Small intestine (tissue), 16 donors: Measurements from ENCODE around the gene CZIB. TPM values are rescaled to one million over a fixed set of nuclear protein-coding genes. Genes with fewer than 3 reads are reported as not detected.

Experiments
- DNase-seq, 2 donors: peaks; one replicate each; pipeline versions ENCODE4 v3.0.0 to v3.0.0-alpha.2; 2013
- FAIRE-seq: peaks from 2 replicates; lab custom pipeline; 2012; peaks lifted over from hg19 to GRCh38; lab: Jason Lieb, UNC
- H3K27ac ChIP-seq, 3 donors: one replicate each; pipeline ENCODE4 v1.5.1; 2013; ENCODE audit warnings: low read length in 2 of 3, mild to moderate bottlenecking in 2 of 3, control low read depth in 1 of 3, inconsistent platforms in 1 of 3, low read depth in 1 of 3, moderate library complexity in 1 of 3
- H3K27me3 ChIP-seq, 3 donors: one replicate each; pipeline ENCODE4 v1.6.1; 2013; ENCODE audit warnings: low read length in 3 of 3, inconsistent platforms in 1 of 3; ENCODE audit not compliant: control insufficient read depth in 3 of 3, insufficient read depth in 3 of 3
- H3K36me3 ChIP-seq, 3 donors: one replicate each; pipeline ENCODE4 v1.6.1; 2013; ENCODE audit warnings: low read length in 3 of 3, inconsistent platforms in 1 of 3, low read depth in 1 of 3, mild to moderate bottlenecking in 1 of 3, moderate library complexity in 1 of 3; ENCODE audit not compliant: control insufficient read depth in 3 of 3, insufficient read depth in 2 of 3
- H3K4me1 ChIP-seq, 3 donors: one replicate each; pipeline ENCODE4 v1.6.1; 2013; ENCODE audit warnings: low read length in 2 of 3, inconsistent platforms in 1 of 3, low read depth in 1 of 3, mild to moderate bottlenecking in 1 of 3, moderate library complexity in 1 of 3; ENCODE audit not compliant: control insufficient read depth in 3 of 3, insufficient read depth in 2 of 3
- H3K4me3 ChIP-seq, 3 donors: one replicate each; pipeline ENCODE4 v1.5.1; 2013; ENCODE audit warnings: low read length in 3 of 3, control low read depth in 1 of 3, inconsistent platforms in 1 of 3, low read depth in 1 of 3, mild to moderate bottlenecking in 1 of 3, moderate library complexity in 1 of 3
- H3K9me3 ChIP-seq, 2 donors: one replicate each; pipeline ENCODE4 v1.6.1; 2013; ENCODE audit warnings: low read depth in 1 of 2, low read length in 1 of 2; ENCODE audit not compliant: control insufficient read depth in 2 of 2, insufficient read depth in 1 of 2
- WGBS, 3 donors: extraction: QIAGEN DNeasy Blood & Tissue Kit; methylation state at CpG; one replicate each; pipeline ENCODE4 v1.1.7; 2013; 5-methylcytosine and 5-hydroxymethylcytosine counted together
- long read RNA-seq, 10 donors: transcript quantifications; one replicate each; lab custom pipeline, GENCODE V29; 2026
- polyA plus RNA-seq, 4 donors: library from polyadenylated mRNA; stranded (reverse) in 3 of 4; unstranded in 1 of 4; fragments of 200-250 nt in 3 of 4; fragments of 120-200 nt in 1 of 4; gene quantifications; one replicate each; pipeline versions ENCODE4 v1.2.1 to v1.2.3, GENCODE V29; 2013
- donor health status: healthy with polysubstance abuse.
- donor health status: control.
- donor health status: control.
- donor health status: Bipolar disorder and iron deficiency.
- donor health status: healthy.

Gene CZIB
- polyA plus RNA-seq: 10 to 100 TPM; 40.0 to 59.2 (median 49.6) TPM
- long read RNA-seq, donor 1: 0 reads
- long read RNA-seq, donor 2, transcript C1orf123-201 (8 exons, 1,085 nt): major isoform, 5 of 7 reads
- long read RNA-seq, donor 2, partial matches to known transcripts: 0 of 7 reads
- long read RNA-seq, donor 2, other reads (novel, unspliced or antisense): 0 of 7 reads
- long read RNA-seq, donor 3, transcript C1orf123-207 (1 exons, 490 nt): minor isoform, 5 of 17 reads
- long read RNA-seq, donor 3, transcript C1orf123-201 (8 exons, 1,085 nt): major isoform, 8 of 17 reads
- long read RNA-seq, donor 3, partial matches to known transcripts: 0 of 17 reads
- long read RNA-seq, donor 3, other reads (novel, unspliced or antisense): 0 of 17 reads
- long read RNA-seq, donor 4, partial matches to known transcripts: 0 of 2 reads
- long read RNA-seq, donor 4, other reads (novel, unspliced or antisense): 0 of 2 reads
- long read RNA-seq, donor 5, partial matches to known transcripts: 0 of 7 reads
- long read RNA-seq, donor 5, other reads (novel, unspliced or antisense): 0 of 7 reads
- long read RNA-seq, donor 6, transcript C1orf123-201 (8 exons, 1,085 nt): major isoform, 6 of 12 reads
- long read RNA-seq, donor 6, partial matches to known transcripts: 0 of 12 reads
- long read RNA-seq, donor 6, other reads (novel, unspliced or antisense): 0 of 12 reads
- long read RNA-seq, donor 7: 0 reads
- long read RNA-seq, donor 8, partial matches to known transcripts: 0 of 3 reads
- long read RNA-seq, donor 8, other reads (novel, unspliced or antisense): 0 of 3 reads
- long read RNA-seq, donor 9, partial matches to known transcripts: 0 of 2 reads
- long read RNA-seq, donor 9, other reads (novel, unspliced or antisense): 0 of 2 reads
- long read RNA-seq, donor 10, transcript C1orf123-202 (7 exons, 1,009 nt): minor isoform, 8 of 44 reads
- long read RNA-seq, donor 10, transcript C1orf123-201 (8 exons, 1,085 nt): major isoform, 15 of 44 reads
- long read RNA-seq, donor 10, transcript C1orf123-203 (2 exons, 841 nt): minor isoform, 7 of 44 reads
- long read RNA-seq, donor 10, partial matches to known transcripts: 6 of 44 reads
- long read RNA-seq, donor 10, other reads (novel, unspliced or antisense): 0 of 44 reads

GRCh38 chr1:53220171-53220961 lies at the start of gene CZIB:
Gene CZIB (minus strand): TSS chr1:53220634. CDS start chr1:53220575, 59 bp downstream.
- no peak for FAIRE-seq
- WGBS, 3 donors: 1% methylated on average over 60 to 61 of the region's 61 CpGs
- H3K4me3 ChIP-seq: peak within 1 kb of the TSS; percentile 66 to 94 (median 94)

GRCh38 chr1:53270107-53270506 lies 49.7 kb upstream of the CZIB start:
- FAIRE-seq (no peak), DNase-seq (no peak)
- Histone ChIP-seq H3K27me3 (peaks cover 0 to under 1% (median 0%) of the 10 kb centered on the region in 3 donors), H3K4me1 (no peaks in the 10 kb centered on the region), H3K36me3 (peaks cover 0 to 7% (median 0%) of the 10 kb centered on the region in 3 donors), H3K4me3 (no peak overlapping the region), H3K9me3 (peaks cover 0 to 5% of the 10 kb centered on the region in 2 donors), H3K27ac (no peak overlapping the region)
- 67 to 74% (median 69%) methylated on average over 1 of the region's 1 CpG for WGBS, 3 donors

More at GRCh38 chr1:53220171-53220961, at the start of gene CZIB:
- Histone ChIP-seq H3K27ac (peak within 1 kb of the TSS; percentile 97 to 100 (median 99)), H3K27me3 (no peaks in the 10 kb centered on the region), H3K9me3 (no peaks in the 10 kb centered on the region), H3K36me3 (peaks cover 2 to 17% (median 5%) of the 10 kb centered on the region in 3 donors), H3K4me1 (peaks cover 0 to 9% (median 4%) of the 10 kb centered on the region in 3 donors)
- DNase-seq: peak; percentile 97 to 99

- H3K4me1 ChIP-seq: no peaks in the 10 kb centered on the region
- peaks cover 0 to 5% of the 10 kb centered on the region in 2 donors for H3K9me3 ChIP-seq
- no peak for DNase-seq
- no peak for FAIRE-seq
- no peaks in the 10 kb centered on the region for H3K27me3 ChIP-seq
- H3K36me3 ChIP-seq: peaks cover 0 to 15% (median 0%) of the 10 kb centered on the region in 3 donors
- no peak overlapping the region for H3K27ac ChIP-seq
- H3K4me3 ChIP-seq: no peak overlapping the region
These were observed 47.3 kb upstream of the CZIB start for GRCh38 chr1:53267761-53268160.

- peak; percentile 24 to 25 for DNase-seq
- FAIRE-seq: no peak
- peaks cover 0 to 10% (median 0%) of the 10 kb centered on the region in 3 donors for H3K36me3 ChIP-seq
These were observed 45.6 kb upstream of the CZIB start for GRCh38 chr1:53266038-53266437.

GRCh38 chr1:53265581-53265980 lies 45.1 kb upstream of the CZIB start:
- DNase-seq: no peak
- no peaks in the 10 kb centered on the region for H3K4me1 ChIP-seq
- no peaks in the 10 kb centered on the region for H3K27me3 ChIP-seq
- H3K4me3 ChIP-seq: no peak overlapping the region
- no peak for FAIRE-seq
- WGBS, 3 donors: 97 to 99% (median 98%) methylated on average over 4 of the region's 4 CpGs
- H3K36me3 ChIP-seq: peaks cover 0 to 10% (median 0%) of the 10 kb centered on the region in 3 donors
- no peak overlapping the region for H3K27ac ChIP-seq
- H3K9me3 ChIP-seq: peaks cover 0 to under 1% of the 10 kb centered on the region in 2 donors

More at GRCh38 chr1:53266038-53266437, 45.6 kb upstream of the CZIB start:
- H3K27ac ChIP-seq: no peak overlapping the region
- no peaks in the 10 kb centered on the region for H3K4me1 ChIP-seq
- H3K27me3 ChIP-seq: no peaks in the 10 kb centered on the region
- peaks cover 0 to 5% of the 10 kb centered on the region in 2 donors for H3K9me3 ChIP-seq
- H3K4me3 ChIP-seq: no peak overlapping the region

GRCh38 chr1:53264048-53264447 lies 43.6 kb upstream of the CZIB start:
- Histone ChIP-seq H3K36me3 (peaks cover 0 to 10% (median 0%) of the 10 kb centered on the region in 3 donors), H3K27ac (no peak overlapping the region), H3K4me3 (no peak overlapping the region), H3K4me1 (no peaks in the 10 kb centered on the region), H3K27me3 (no peaks in the 10 kb centered on the region), H3K9me3 (no peaks in the 10 kb centered on the region)
- FAIRE-seq (no peak), DNase-seq (no peak)
- WGBS, 3 donors: 95 to 97% (median 96%) methylated on average over 11 of the region's 11 CpGs

GRCh38 chr1:53262000-53262399 lies 41.6 kb upstream of the CZIB start:
- H3K36me3 ChIP-seq: peaks cover 0 to 10% (median 0%) of the 10 kb centered on the region in 3 donors
- H3K4me3 ChIP-seq: no peak overlapping the region
- FAIRE-seq (no peak), DNase-seq (no peak)
- no peak overlapping the region for H3K27ac ChIP-seq
- H3K4me1 ChIP-seq: peaks cover 0 to 10% (median 0%) of the 10 kb centered on the region in 3 donors
- WGBS, 3 donors: 92 to 97% (median 94%) methylated on average over 3 of the region's 3 CpGs
- H3K9me3 ChIP-seq: no peaks in the 10 kb centered on the region
- no peaks in the 10 kb centered on the region for H3K27me3 ChIP-seq
